Right lobe of liver (tissue), 4 donors: ENCODE results near the gene RGS10.
"Not testable (repeated sequence)": the region's sequence is repeated elsewhere in the genome, so short reads cannot be mapped to it uniquely, and the experiment has no call there.

Source experiments
- CTCF ChIP-seq, 4 donors: fragments of 200-600 bp in 3 of 4; fragments of 450-650 bp in 1 of 4; IDR thresholded peaks; one replicate each; pipeline versions ENCODE4 v1.5.1 to v1.8.0; 2016 to 2022; ENCODE audit warnings: antibody characterized with exemption in 4 of 4, mild to moderate bottlenecking in 2 of 4
- POLR2A ChIP-seq: fragments of 450-650 bp; IDR thresholded peaks from one replicate; pipeline ENCODE4 v1.6.1; 2017; ENCODE audit warnings: antibody characterized with exemption, mild to moderate bottlenecking
- donor health status: DM: no; HTN: no; CAD: no.
- donor health status: DM: no; HTN: no; CAD: no.
- donor health status: DM: no; HTN: yes; CAD: no.

GRCh38 chr10:119556081-119556480, 13.6 kb upstream of the RGS10 start:
- TF ChIP-seq POLR2A; CTCF (IDR thresholded peaks at IDR 0.05): not testable (repeated sequence)
